Neural cell (in vitro differentiated cells): ENCODE results near the gene UNC5CL.

Source experiments
- CTCF ChIP-seq: fragments of 450-650 bp; IDR thresholded peaks from 2 replicates; pipeline ENCODE4 v1.5.1; 2014; ENCODE audit warnings: antibody characterized with exemption, mild to moderate bottlenecking, moderate library complexity; ENCODE audit not compliant: poor library complexity, severe bottlenecking
- RAD21 ChIP-seq: fragments of 450-650 bp; conservative IDR thresholded peaks from 2 replicates; pipeline ENCODE4 v1.6.1; 2014; ENCODE audit warnings: antibody characterized with exemption, mild to moderate bottlenecking, moderate library complexity
- SMC3 ChIP-seq: fragments of 450-650 bp; conservative IDR thresholded peaks from 2 replicates; pipeline ENCODE4 v1.6.1; 2014; ENCODE audit warnings: antibody characterized with exemption, mild to moderate bottlenecking, moderate library complexity; ENCODE audit not compliant: poor library complexity

GRCh38 chr6:41045664-41046063, 6.6 kb upstream of the UNC5CL start:
- no peak for TF ChIP-seq CTCF
- TF ChIP-seq RAD21, result no peak
- TF ChIP-seq SMC3, result no peak
